ENCODE measurements around the gene MTHFS. TPM values are rescaled to one million over a fixed set of nuclear protein-coding genes. Genes with fewer than 3 reads are reported as not detected.

The MTHFS gene
- total RNA-seq = 10 to 100 TPM; 26.8 to 30.9 TPM

GRCh38 chr15:79896634-79897379 is at the start of gene MTHFS:
Gene MTHFS, minus strand, starts transcription at chr15:79897014. Its CDS starts 26 bp downstream, at chr15:79896988.

Other genes starting within 250 kb of the MTHFS start
- 10 to 100 TPM; 28.3 to 29.6 TPM for gene BCL2A1, start 74.2 kb upstream of the MTHFS start, total RNA-seq
- 10 to 100 TPM; 51.2 to 51.8 TPM for gene ZFAND6, start 162.7 kb upstream of the MTHFS start, total RNA-seq